ENCODE measurements around the gene SRD5A1. TPM values are rescaled to one million over a fixed set of nuclear protein-coding genes. Genes with fewer than 3 reads are reported as not detected.

SRD5A1 gene
- total and polyA plus RNA-seq, 2 of the 8 experiments (the other 6 are each of a cell fraction or from before 2014, with no cell fraction given): 34.7 to 42.4 TPM

GRCh38 chr5:6585168-6585567 is 48.1 kb upstream of the SRD5A1 start (continued):
- no peak for TF ChIP-seq CHD7 (IDR thresholded peaks at IDR 0.05; ENCODE audit: insufficient replicate concordance, low read length)

All from H1 (cell line).